H4 (cell line): ENCODE results near the gene OR52E2. TPM values are rescaled to one million over a fixed set of nuclear protein-coding genes. Genes with fewer than 3 reads are reported as not detected.

Experiments used
- DNase-seq: peaks from one replicate; pipeline ENCODE4 v3.0.0-alpha.2; 2015; ENCODE audit warnings: low spot score
- total RNA-seq: library from RNA; depleted of rRNA; stranded (reverse); fragments of >200 nt; shearing (Covaris generic); gene quantifications from 2 replicates; pipeline ENCODE4 v1.2.3, GENCODE V29; 2014; rRNA removed

OR52E2 gene
- total RNA-seq, 1 experiment from 2014 or later, result 1.8 TPM

- no peak for DNase-seq
Observed at GRCh38 chr11:5013012-5013411, 46.4 kb downstream of the OR52E2 start.

DNA sequence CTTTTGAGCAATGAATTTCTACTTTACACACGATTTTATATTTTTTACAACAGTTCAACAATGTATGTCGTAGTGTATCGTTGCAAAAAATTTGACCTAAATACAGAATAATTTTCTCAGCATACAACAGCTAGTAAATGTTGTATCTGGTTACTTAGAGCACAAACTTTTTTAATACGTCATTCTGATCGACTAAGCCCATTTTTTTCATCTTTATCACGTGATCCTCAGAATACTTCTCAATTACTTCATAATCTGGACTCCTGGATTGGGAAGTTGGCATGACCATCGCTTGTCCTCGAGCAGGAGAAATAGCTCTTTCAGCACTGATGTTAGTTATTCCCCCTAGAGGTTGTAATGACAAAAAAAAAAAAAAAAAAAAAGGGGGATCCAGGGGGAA, 48.2 kb downstream of the OR52E2 start:
- no peak for DNase-seq

Other genes starting within 250 kb of the OR52E2 start
- not detected in 2 replicates for gene OR51F2, start 238.3 kb downstream of the OR52E2 start, total RNA-seq
- gene OR51S1, start 210.4 kb downstream of the OR52E2 start, total RNA-seq, result not detected in 2 replicates
- not detected in 2 replicates for gene OR51T1, start 177.7 kb downstream of the OR52E2 start, total RNA-seq
- not detected in 2 replicates for gene OR51A7, start 155.8 kb downstream of the OR52E2 start, total RNA-seq
- not detected in 2 replicates for gene OR51G2, start 140.3 kb downstream of the OR52E2 start, total RNA-seq
- not detected in 2 replicates for gene OR51G1, start 135.3 kb downstream of the OR52E2 start, total RNA-seq
- gene OR51A4, start 112.0 kb downstream of the OR52E2 start, total RNA-seq, result not detected in 2 replicates
- gene OR51A2, start 103.9 kb downstream of the OR52E2 start, total RNA-seq, result not detected in 2 replicates
- not detected in 2 replicates for gene OR51L1, start 64.8 kb downstream of the OR52E2 start, total RNA-seq
- gene OR52J3, start 13.1 kb downstream of the OR52E2 start, total RNA-seq, result not detected in 2 replicates
- not detected in 2 replicates for gene OR52E1, start 9.9 kb upstream of the OR52E2 start, total RNA-seq
- gene OR52A5, start 78.7 kb upstream of the OR52E2 start, total RNA-seq, result not detected in 2 replicates
- gene OR52A1, start 95.1 kb upstream of the OR52E2 start, total RNA-seq, result not detected in 2 replicates
- not detected in 2 replicates for gene OR51V1, start 141.1 kb upstream of the OR52E2 start, total RNA-seq
- gene HBB, start 167.4 kb upstream of the OR52E2 start, total RNA-seq, result not detected in 2 replicates
- gene HBD, start 174.9 kb upstream of the OR52E2 start, total RNA-seq, result not detected in 2 replicates
- 2.1 TPM in 1 of 2 replicates, not detected in the other for gene HBG1, start 190.2 kb upstream of the OR52E2 start, total RNA-seq
- 0.23 and 2.6 TPM in 2 replicates for gene HBG2, start 195.2 kb upstream of the OR52E2 start, total RNA-seq
- 28.6 and 32.7 TPM in 2 replicates for gene HBE1, start 210.3 kb upstream of the OR52E2 start, total RNA-seq
- gene OR51B4, start 242.3 kb upstream of the OR52E2 start, total RNA-seq, result 1.1 and 6.9 TPM in 2 replicates